ENCODE measurements around the gene WSCD2.

WSCD2 gene

DNA sequence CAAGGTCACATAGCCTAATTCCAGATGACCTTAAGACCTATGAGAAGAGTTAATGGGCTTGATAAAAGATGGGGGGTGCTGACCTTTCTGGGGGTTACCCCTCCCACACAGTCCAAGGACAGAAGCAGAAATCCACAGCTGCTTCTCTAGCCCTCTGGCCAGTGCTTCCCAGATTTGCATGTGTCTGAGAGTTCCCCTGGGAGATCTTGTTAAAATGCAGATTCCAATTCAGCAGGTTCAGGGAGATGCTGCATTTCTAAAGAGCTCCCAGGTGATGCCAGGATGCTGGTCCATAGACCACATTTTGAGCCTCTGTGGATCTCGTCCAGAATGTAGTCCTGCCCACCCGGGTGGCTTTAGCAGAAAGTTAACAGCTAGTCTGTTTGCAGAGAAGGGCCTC, 82.1 kb downstream of the WSCD2 start:
- Histone ChIP-seq H3K27me3 (ENCODE audit: insufficient read depth, poor library complexity, severe bottlenecking) (no peaks in the 10 kb centered on the region), H3K4me3 (replicated peaks; ENCODE audit: insufficient read depth, low read length) (no peak overlapping the region), H3K27ac (replicated peaks) (no peak overlapping the region)
- TF ChIP-seq SPI1 (IDR thresholded peaks at IDR 0.05; ENCODE audit: borderline replicate concordance, low read depth) = no peak
- no peak for TF ChIP-seq REST (IDR thresholded peaks at IDR 0.05; ENCODE audit: insufficient replicate concordance, low read depth)
- TF ChIP-seq POLR2AphosphoS5 (IDR thresholded peaks at IDR 0.05; ENCODE audit: low read depth) = no peak
- no peak for TF ChIP-seq CTCF (IDR thresholded peaks at IDR 0.05; ENCODE audit: insufficient read depth, low read length)
- TF ChIP-seq GABPA (IDR thresholded peaks at IDR 0.05; ENCODE audit: low read depth) = no peak
- DNase-seq (ENCODE audit: low read depth in 1 of 2, low spot score in 1 of 2) = no peak

DNA sequence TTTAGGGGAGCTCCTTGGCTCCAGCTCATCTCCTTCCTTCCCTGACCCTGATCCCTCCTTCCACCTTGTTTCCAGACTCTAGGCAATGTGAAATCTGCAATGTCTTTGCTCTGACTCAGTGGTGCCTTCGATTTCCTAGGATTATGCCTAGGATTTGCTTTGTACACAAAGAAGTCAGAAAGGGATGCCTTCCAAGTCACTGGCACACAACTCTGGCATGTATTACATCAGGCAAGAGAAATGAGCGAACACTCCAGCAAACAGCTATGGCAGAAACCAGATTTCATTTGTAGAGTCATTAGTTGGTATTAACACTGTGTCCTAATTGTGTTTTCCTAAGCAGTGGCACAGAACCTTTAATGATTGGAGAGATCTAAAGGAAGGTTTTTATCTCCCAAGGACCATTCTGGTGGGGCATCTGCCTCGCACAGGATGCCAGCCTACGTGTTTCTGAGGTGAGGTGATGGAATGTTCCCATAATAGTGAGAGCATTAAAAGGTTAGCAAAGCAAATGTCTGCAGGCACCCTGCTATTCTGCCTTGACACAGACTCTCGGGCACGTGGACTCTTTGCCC, 84.9 kb downstream of the WSCD2 start:
- Histone ChIP-seq H3K27ac (replicated peaks) (no peak overlapping the region), H3K4me3 (replicated peaks; ENCODE audit: insufficient read depth, low read length) (no peak overlapping the region), H3K27me3 (ENCODE audit: insufficient read depth, poor library complexity, severe bottlenecking) (no peaks in the 10 kb centered on the region)
- no peak for TF ChIP-seq POLR2AphosphoS5 (IDR thresholded peaks at IDR 0.05; ENCODE audit: low read depth)
- TF ChIP-seq GABPA (IDR thresholded peaks at IDR 0.05; ENCODE audit: low read depth) = no peak
- no peak for TF ChIP-seq CTCF (IDR thresholded peaks at IDR 0.05; ENCODE audit: insufficient read depth, low read length)
- no peak for TF ChIP-seq REST (IDR thresholded peaks at IDR 0.05; ENCODE audit: insufficient replicate concordance, low read depth)
- no peak for TF ChIP-seq SPI1 (IDR thresholded peaks at IDR 0.05; ENCODE audit: borderline replicate concordance, low read depth)
- DNase-seq (ENCODE audit: low read depth in 1 of 2, low spot score in 1 of 2) = no peak

- peak; percentile 100 for TF ChIP-seq REST (IDR thresholded peaks at IDR 0.05; ENCODE audit: insufficient replicate concordance, low read depth)
- TF ChIP-seq POLR2AphosphoS5 (IDR thresholded peaks at IDR 0.05; ENCODE audit: low read depth) = no peak
- no peaks in the 10 kb centered on the region for H3K27me3 ChIP-seq (ENCODE audit: insufficient read depth, poor library complexity, severe bottlenecking)
- DNase-seq (ENCODE audit: low read depth in 1 of 2, low spot score in 1 of 2) = peak in 1 of 2 experiments; percentile 4
- H3K4me3 ChIP-seq (replicated peaks; ENCODE audit: insufficient read depth, low read length) = no peak overlapping the region
- no peak overlapping the region for H3K27ac ChIP-seq (replicated peaks)
These were observed 85.4 kb downstream of the WSCD2 start for GRCh38 chr12:108214486-108214885.

Data from HL-60 (cell line).